OCI-LY1 (cell line): ENCODE data around the gene CCDC85A.

Source experiments
- H2AFZ ChIP-seq: fragments of 200-600 bp; sonication (generic), shearing (Covaris generic); 2 replicates; pipeline ENCODE4 v1.6.0; 2014; ENCODE audit warnings: antibody characterized with exemption, mild to moderate bottlenecking, low read length
- H3F3A ChIP-seq: fragments of 200-600 bp; sonication (generic), shearing (Covaris generic); 2 replicates; pipeline ENCODE4 v1.6.0; 2014; ENCODE audit warnings: mild to moderate bottlenecking, antibody characterized with exemption, low read length, moderate library complexity; ENCODE audit not compliant: insufficient read depth
- H3K27ac ChIP-seq: fragments of 200-600 bp; sonication (generic); 2 replicates; pipeline ENCODE4 v1.5.1; 2014; ENCODE audit warnings: low read length, mixed run types, mild to moderate bottlenecking, low read depth; ENCODE audit not compliant: poor library complexity, severe bottlenecking
- H3K27me3 ChIP-seq: fragments of 200-600 bp; sonication (generic); 2 replicates; pipeline ENCODE4 v1.6.0; 2014; ENCODE audit warnings: antibody characterized with exemption, mild to moderate bottlenecking, low read length, moderate library complexity; ENCODE audit not compliant: insufficient read depth
- H3K36me3 ChIP-seq: fragments of 200-600 bp; sonication (generic); 2 replicates; pipeline ENCODE4 v1.6.1; 2014; ENCODE audit warnings: mild to moderate bottlenecking, antibody characterized with exemption, low read length, moderate library complexity, mixed read lengths; ENCODE audit not compliant: insufficient read depth
- H3K4me1 ChIP-seq: fragments of 200-600 bp; sonication (generic); 2 replicates; pipeline ENCODE4 v1.5.1; 2014; ENCODE audit warnings: mild to moderate bottlenecking, low read length, moderate library complexity; ENCODE audit not compliant: insufficient read depth, severe bottlenecking
- H3K4me2 ChIP-seq: fragments of 200-600 bp; sonication (generic), shearing (Covaris generic); 2 replicates; pipeline ENCODE4 v1.6.1; 2014; ENCODE audit warnings: low read length
- H3K4me3 ChIP-seq: fragments of 200-600 bp; sonication (generic); 2 replicates; pipeline ENCODE4 v1.5.1; 2014; ENCODE audit warnings: low read length, low read depth, mild to moderate bottlenecking, mixed read lengths; ENCODE audit not compliant: poor library complexity, severe bottlenecking
- H3K79me2 ChIP-seq: fragments of 200-600 bp; shearing (Covaris generic); 2 replicates; pipeline ENCODE4 v1.6.1; 2016; ENCODE audit warnings: mixed run types, low read length, mixed read lengths; ENCODE audit not compliant: insufficient read depth
- H3K9ac ChIP-seq: fragments of 200-600 bp; sonication (generic), shearing (Covaris generic); 2 replicates; pipeline ENCODE4 v1.6.1; 2014; ENCODE audit warnings: mild to moderate bottlenecking, low read length, mixed read lengths
- H3K9me2 ChIP-seq: fragments of 200-600 bp; sonication (generic), shearing (Covaris generic); 2 replicates; pipeline ENCODE4 v1.6.1; 2014; ENCODE audit warnings: low read depth, mild to moderate bottlenecking, low read length, mixed read lengths
- H3K9me3 ChIP-seq: fragments of 200-600 bp; shearing (Covaris generic); 2 replicates; pipeline ENCODE4 v1.6.1; 2014; ENCODE audit warnings: low read length, mixed read lengths
- H4K20me1 ChIP-seq: fragments of 200-600 bp; sonication (generic), shearing (Covaris generic); 2 replicates; pipeline ENCODE4 v1.6.0; 2016; ENCODE audit warnings: mild to moderate bottlenecking, low read length; ENCODE audit not compliant: insufficient read depth
- CTCF ChIP-seq: fragments of 200-600 bp; sonication (generic), shearing (Covaris generic); IDR thresholded peaks from 2 replicates; pipeline ENCODE4 v1.5.1; 2017; ENCODE audit warnings: mild to moderate bottlenecking, antibody characterized with exemption, low read length, moderate library complexity, mixed read lengths
- EZH2 ChIP-seq: fragments of 200-600 bp; sonication (generic), shearing (Covaris generic); IDR thresholded peaks from 2 replicates; pipeline ENCODE4 v1.8.0; 2017; ENCODE audit warnings: borderline replicate concordance, mixed run types, mild to moderate bottlenecking, antibody characterized with exemption, low read length, moderate library complexity, mixed read lengths

CCDC85A gene

GRCh38 chr2:56184500-56185011, 766 bp downstream of the CCDC85A start:
- Histone ChIP-seq H3K4me2 (no peak overlapping the region), H3K4me1 (no peaks in the 10 kb centered on the region), H3F3A (no peaks in the 10 kb centered on the region), H4K20me1 (no peaks in the 10 kb centered on the region), H3K4me3 (no peak overlapping the region), H3K36me3 (no peaks in the 10 kb centered on the region), H3K9ac (no peak overlapping the region), H3K9me3 (no peaks in the 10 kb centered on the region), H3K9me2 (no peaks in the 10 kb centered on the region), H2AFZ (no peak overlapping the region), H3K27ac (no peak overlapping the region), H3K27me3 (0 out of 2 replicates have a peak, but pooled peaks cover 5% of the 10 kb centered on the region), H3K79me2 (no peaks in the 10 kb centered on the region)
- no peak for TF ChIP-seq EZH2
- TF ChIP-seq CTCF: no peak

GRCh38 chr2:56185101-56185581, 1.4 kb downstream of the CCDC85A start:
- Histone ChIP-seq H3K36me3 (no peaks in the 10 kb centered on the region), H3K79me2 (no peaks in the 10 kb centered on the region), H4K20me1 (no peaks in the 10 kb centered on the region), H3K9ac (no peak overlapping the region), H3K27ac (no peak overlapping the region), H3K4me2 (no peak overlapping the region), H3K4me1 (no peaks in the 10 kb centered on the region), H3K27me3 (0 out of 2 replicates have a peak, but pooled peaks cover 5% of the 10 kb centered on the region), H3K9me3 (no peaks in the 10 kb centered on the region), H2AFZ (no peak overlapping the region), H3F3A (no peaks in the 10 kb centered on the region), H3K4me3 (no peak overlapping the region), H3K9me2 (no peaks in the 10 kb centered on the region)
- TF ChIP-seq EZH2 (no peak), CTCF (no peak)

GRCh38 chr2:56185582-56186046, 1.8 kb downstream of the CCDC85A start:
- H3F3A ChIP-seq: no peaks in the 10 kb centered on the region
- H3K9me2 ChIP-seq: no peaks in the 10 kb centered on the region
- no peak overlapping the region for H3K4me2 ChIP-seq
- H4K20me1 ChIP-seq: no peaks in the 10 kb centered on the region
- H3K4me3 ChIP-seq: no peak overlapping the region
- H3K27ac ChIP-seq: no peak overlapping the region
- H3K36me3 ChIP-seq: no peaks in the 10 kb centered on the region
- no peak overlapping the region for H3K9ac ChIP-seq
- no peaks in the 10 kb centered on the region for H3K9me3 ChIP-seq
- 0 out of 2 replicates have a peak, but pooled peaks cover 5% of the 10 kb centered on the region for H3K27me3 ChIP-seq
- H2AFZ ChIP-seq: no peak overlapping the region
- no peaks in the 10 kb centered on the region for H3K79me2 ChIP-seq
- no peaks in the 10 kb centered on the region for H3K4me1 ChIP-seq
- TF ChIP-seq EZH2 (no peak), CTCF (no peak)
